HG03469 (cell line): ENCODE measurements around the gene OPN1MW2.
"Not testable (repeated sequence)": the region's sequence is repeated elsewhere in the genome, so short reads cannot be mapped to it uniquely, and the experiment has no call there.

ENCODE experiments used
- ATAC-seq: cut with Tn5 transposase; IDR thresholded peaks from one replicate; pipeline ENCODE4 v1.9.1; 2021; ENCODE audit warnings: mild to moderate bottlenecking, moderate library complexity, moderate number of reproducible peaks; ENCODE audit not compliant: unreplicated experiment

OPN1MW2 gene

DNA sequence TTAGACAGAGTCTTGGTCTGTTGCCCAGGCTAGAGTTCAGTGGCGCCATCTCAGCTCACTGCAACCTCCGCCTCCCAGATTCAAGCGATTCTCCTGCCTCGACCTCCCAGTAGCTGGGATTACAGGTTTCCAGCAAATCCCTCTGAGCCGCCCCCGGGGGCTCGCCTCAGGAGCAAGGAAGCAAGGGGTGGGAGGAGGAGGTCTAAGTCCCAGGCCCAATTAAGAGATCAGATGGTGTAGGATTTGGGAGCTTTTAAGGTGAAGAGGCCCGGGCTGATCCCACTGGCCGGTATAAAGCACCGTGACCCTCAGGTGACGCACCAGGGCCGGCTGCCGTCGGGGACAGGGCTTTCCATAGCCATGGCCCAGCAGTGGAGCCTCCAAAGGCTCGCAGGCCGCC lies at the start of gene OPN1MW2:
Gene OPN1MW2 (plus strand): TSS at position 301 of the 400 bp plus-strand sequence. CDS start 60 bp downstream, at position 361.
- ATAC-seq = not testable (repeated sequence)

DNA sequence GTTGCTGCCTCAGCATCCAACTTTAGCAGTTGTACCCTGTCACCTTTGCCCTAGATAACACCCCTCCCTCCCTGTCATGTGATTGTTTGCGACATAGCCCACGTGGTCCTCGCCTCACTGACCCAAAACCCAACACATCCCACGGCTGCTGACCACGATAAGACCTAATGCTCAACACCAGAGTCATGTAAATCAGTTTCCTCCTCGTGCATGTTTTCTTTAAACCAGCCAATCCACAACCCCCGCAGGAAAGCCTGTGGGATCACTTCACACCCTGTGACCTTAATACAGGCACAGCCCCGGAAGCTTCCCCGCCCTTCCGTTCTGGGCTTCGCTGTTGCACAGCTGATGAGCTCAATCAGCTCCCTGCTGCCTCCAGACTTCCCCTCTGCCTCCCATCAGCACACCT lies 47.0 kb upstream of the OPN1MW2 start:
- not testable (repeated sequence) for ATAC-seq

DNA sequence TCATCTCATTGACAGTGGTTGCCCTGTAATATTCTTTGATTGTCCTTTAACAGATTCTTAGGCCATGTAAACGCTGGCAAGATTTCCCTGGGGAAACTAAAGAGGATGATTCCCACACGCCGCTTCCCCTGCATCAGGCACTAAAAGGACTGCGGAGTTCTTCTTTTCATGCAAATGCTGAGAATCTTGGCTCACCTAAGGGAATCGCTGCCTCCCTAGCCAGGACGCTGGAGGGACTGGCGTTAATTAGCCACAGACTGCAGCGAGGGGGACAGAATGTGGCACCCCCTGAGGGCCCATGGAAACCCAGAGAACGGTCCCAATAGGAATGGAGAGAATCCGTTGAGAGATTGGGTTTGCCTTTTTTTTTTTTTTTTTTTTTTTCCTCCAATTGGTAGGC lies 45.2 kb upstream of the OPN1MW2 start:
- not testable (repeated sequence) for ATAC-seq

DNA sequence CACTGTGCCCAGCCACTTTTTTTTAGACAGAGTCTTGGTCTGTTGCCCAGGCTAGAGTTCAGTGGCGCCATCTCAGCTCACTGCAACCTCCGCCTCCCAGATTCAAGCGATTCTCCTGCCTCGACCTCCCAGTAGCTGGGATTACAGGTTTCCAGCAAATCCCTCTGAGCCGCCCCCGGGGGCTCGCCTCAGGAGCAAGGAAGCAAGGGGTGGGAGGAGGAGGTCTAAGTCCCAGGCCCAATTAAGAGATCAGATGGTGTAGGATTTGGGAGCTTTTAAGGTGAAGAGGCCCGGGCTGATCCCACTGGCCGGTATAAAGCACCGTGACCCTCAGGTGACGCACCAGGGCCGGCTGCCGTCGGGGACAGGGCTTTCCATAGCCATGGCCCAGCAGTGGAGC lies 37.3 kb upstream of the OPN1MW2 start, which contains the start of gene OPN1MW:
Gene OPN1MW (plus strand): TSS at position 301 of the 400 bp plus-strand sequence. CDS start 82 bp downstream, at position 383.
- ATAC-seq = not testable (repeated sequence)

DNA sequence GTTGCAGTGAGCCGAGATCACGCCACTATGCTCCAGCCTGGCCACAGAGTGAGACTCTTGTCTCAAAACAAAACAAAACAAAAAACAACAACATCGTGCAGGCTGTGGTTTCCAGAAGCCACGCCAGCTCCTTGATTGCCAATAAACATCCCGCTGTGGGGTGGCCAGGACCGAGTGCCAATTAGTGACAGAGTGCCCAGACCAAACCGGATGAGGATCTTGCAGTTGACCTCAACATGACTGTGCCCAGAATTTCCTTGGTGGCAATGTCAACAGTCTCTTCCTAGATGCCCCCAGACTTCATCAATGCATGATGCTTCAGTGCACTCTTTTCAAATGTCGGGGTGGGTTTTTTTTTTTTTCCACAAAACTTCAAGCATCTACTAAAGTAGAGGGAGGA lies 35.8 kb upstream of the OPN1MW2 start:
- ATAC-seq = not testable (repeated sequence)

DNA sequence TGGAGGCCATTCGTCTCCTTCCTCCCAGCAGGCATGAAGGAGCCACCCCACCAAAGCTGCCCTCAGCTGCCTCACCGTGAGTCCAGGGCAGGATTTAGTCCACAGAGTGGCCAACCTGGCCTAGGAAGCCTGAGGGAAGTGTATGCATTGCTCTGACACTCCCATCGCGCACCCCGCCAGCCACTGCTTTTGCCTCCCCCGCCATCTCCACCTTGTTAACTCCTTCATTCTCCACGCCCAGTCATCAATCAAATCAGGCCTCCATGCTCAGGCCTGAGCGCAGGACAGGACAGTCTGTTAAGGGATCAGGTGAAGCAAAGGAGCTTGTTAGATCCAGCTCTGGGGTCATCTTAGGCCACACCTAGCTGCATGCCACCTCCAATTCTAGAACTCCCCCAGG lies 26.7 kb upstream of the OPN1MW2 start:
- ATAC-seq = not testable (repeated sequence)

DNA sequence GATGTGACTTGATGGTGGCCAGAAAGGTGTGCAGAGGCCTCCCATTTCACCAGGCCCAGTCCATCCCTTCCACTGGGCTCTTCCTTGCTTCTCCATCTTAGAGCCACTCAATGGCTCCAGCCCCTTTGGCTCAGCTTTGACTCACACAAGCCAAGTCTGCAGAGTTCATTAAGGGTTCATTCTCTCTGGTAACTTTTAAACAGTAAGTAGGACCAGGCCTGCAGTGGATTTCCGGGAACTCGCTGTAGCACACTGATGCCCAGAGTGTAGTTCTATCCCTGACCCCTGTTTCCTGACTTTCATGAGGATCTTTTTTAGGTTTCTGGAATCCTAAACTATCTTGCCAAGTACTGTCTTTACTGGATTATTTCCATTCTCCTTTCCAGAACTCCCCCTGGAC lies 25.2 kb upstream of the OPN1MW2 start:
- not testable (repeated sequence) for ATAC-seq

DNA sequence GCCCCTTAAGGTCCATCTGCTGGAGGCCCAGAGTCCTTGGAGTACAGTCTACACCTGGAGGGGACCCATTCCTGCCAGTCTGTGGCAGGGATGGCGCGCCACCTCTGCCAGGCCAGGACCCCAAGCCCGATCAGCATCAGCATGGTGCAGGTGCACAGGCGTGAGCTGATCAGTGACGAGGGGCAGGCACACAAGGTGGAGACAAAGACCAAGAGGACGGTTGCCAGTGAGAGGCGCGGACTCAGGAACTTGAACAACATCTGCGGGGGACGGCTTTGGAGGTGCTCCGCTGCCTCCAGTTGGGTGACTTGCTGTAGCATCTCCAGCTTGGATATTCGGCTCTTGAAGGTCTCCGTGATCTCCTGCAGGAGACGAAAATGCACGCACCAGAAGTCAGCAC lies 23.1 kb upstream of the OPN1MW2 start:
- not testable (repeated sequence) for ATAC-seq

DNA sequence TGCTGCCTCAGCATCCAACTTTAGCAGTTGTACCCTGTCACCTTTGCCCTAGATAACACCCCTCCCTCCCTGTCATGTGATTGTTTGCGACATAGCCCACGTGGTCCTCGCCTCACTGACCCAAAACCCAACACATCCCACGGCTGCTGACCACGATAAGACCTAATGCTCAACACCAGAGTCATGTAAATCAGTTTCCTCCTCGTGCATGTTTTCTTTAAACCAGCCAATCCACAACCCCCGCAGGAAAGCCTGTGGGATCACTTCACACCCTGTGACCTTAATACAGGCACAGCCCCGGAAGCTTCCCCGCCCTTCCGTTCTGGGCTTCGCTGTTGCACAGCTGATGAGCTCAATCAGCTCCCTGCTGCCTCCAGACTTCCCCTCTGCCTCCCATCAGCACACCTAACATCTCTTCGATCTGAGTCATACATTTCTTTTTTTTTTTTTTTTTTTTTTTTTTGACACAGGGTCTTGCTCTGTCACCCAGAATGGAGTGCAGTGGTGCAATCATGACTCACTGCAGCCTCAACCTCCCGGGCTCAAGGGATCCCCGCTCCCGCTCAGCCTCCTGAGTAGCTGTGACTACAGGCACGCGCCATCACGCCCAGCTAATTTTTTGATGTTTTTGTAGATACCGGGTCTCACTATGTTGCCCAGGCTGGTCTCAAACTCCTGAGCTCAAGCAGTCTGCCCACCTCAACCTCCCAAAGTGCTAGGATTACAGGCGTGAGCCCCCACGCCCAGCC lies 9.7 kb upstream of the OPN1MW2 start:
- ATAC-seq = not testable (repeated sequence)

DNA sequence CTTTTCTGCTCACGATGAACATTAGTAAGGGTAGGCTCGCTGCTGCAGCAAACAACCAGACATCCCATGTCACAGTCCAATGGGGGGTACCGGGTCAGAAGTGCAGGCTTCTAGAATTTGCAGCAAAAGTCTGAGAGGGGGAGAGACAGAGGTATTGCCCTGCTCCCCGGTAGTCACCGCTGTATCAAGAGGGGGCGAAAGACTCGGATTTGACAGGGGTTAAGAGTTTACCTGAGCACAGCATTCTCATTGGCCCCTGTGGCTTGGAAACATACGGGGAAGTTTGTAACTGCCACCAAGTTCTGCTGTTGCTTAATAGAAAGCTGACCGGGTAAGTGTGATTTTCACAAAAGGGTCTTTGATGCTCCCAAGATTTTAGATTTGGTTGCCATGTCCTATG lies 8.5 kb upstream of the OPN1MW2 start:
- ATAC-seq = not testable (repeated sequence)

DNA sequence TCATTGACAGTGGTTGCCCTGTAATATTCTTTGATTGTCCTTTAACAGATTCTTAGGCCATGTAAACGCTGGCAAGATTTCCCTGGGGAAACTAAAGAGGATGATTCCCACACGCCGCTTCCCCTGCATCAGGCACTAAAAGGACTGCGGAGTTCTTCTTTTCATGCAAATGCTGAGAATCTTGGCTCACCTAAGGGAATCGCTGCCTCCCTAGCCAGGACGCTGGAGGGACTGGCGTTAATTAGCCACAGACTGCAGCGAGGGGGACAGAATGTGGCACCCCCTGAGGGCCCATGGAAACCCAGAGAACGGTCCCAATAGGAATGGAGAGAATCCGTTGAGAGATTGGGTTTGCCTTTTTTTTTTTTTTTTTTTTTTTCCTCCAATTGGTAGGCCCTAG lies 8.1 kb upstream of the OPN1MW2 start:
- not testable (repeated sequence) for ATAC-seq

DNA sequence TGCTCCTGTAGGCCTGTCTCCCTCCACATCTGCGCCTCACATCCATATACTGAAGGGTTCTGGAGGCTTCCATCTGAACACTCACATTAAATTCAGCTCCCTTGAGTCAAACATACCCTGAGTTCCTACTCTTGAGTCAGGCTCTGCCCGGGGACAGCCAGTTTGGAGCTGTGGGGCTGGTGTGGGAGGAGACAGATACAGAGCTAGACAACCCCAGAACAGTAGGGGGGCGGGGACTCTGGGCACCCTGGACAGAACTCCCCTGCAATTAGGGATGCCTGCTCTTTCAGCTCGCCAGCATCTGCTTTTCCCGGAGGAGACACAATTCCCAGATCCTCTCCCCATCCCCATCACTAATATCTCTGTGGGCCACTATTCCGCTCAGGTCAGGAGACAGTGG lies 5.7 kb downstream of the OPN1MW2 start:
- not testable (repeated sequence) for ATAC-seq

DNA sequence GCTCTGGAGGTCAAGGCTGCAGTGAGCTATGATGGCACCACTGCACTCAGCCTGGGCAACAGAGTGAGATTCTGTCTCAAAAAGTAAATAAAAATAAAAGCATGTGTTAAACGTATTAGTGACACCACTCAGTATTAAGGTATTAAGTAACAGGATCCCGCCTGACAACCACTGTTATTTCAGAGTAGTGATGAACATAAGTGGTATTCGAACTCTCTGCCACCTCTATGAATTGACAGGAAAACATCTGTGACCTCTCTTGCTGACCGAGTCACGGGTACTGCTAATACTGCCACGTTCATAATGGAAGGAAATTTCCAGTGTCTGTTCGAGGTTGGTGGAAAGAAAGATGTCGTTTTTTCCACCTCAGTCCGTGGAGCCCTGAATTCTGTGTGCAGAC lies 7.2 kb downstream of the OPN1MW2 start:
- ATAC-seq = not testable (repeated sequence)

DNA sequence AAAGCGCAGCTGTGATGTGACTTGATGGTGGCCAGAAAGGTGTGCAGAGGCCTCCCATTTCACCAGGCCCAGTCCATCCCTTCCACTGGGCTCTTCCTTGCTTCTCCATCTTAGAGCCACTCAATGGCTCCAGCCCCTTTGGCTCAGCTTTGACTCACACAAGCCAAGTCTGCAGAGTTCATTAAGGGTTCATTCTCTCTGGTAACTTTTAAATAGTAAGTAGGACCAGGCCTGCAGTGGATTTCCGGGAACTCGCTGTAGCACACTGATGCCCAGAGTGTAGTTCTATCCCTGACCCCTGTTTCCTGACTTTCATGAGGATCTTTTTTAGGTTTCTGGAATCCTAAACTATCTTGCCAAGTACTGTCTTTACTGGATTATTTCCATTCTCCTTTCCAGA lies 11.9 kb downstream of the OPN1MW2 start:
- not testable (repeated sequence) for ATAC-seq

DNA sequence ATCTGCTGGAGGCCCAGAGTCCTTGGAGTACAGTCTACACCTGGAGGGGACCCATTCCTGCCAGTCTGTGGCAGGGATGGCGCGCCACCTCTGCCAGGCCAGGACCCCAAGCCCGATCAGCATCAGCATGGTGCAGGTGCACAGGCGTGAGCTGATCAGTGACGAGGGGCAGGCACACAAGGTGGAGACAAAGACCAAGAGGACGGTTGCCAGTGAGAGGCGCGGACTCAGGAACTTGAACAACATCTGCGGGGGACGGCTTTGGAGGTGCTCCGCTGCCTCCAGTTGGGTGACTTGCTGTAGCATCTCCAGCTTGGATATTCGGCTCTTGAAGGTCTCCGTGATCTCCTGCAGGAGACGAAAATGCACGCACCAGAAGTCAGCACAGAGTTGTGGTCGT lies 14.1 kb downstream of the OPN1MW2 start:
- not testable (repeated sequence) for ATAC-seq

DNA sequence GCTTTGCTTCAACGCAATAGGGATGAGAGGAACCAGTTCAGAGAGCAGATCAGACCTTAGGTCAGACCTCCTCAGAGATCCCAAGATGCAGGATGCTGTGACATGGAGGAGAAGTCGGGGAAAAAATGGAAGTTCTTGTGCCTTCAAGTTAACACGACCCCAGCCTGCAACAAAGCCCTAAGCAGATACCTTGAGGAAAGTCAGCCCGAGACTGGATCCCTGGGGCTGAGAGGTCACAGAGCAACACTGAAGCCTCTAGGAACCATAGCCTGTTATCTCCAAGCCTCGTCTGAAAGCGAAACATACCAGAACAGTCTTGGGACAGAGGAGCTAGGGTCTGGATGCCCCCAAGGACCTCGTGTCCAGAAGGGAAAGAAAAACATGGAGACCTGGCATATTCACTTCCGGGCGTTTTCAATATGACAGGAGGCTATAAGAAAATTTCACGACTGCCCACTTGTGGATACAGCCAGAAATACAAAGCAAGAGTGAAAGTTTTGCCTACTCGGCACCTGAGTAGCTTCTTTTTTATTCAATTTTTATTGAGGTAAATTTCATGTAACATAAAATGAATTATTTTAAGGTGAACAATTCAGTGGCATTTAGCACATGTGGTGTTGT lies 19.5 kb downstream of the OPN1MW2 start:
- ATAC-seq = not testable (repeated sequence)

DNA sequence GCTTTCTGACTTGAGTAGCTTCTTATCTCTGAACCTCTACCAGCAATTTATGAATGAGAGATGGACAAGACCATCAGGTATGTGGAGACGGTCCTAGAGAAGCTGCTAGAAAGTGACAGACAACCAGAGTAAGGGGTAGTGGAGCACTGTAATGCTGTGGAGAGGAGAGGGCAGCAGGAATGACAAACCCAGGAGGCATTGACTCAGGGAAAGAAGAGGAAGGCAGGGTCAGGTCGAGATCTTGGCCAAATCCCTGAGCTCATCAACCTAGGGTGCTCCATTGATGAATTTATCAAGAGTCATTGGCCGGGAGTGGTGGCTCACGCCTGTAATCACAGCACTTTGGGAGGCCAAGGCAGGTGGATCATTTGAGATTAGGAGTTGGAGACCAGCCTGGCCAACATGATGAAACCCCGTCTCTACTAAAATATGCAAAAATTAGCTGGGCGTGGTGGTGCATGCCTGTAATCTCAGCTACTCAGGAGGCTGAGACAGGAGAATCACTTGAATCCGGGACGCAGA lies 20.5 kb downstream of the OPN1MW2 start:
- ATAC-seq = not testable (repeated sequence)

DNA sequence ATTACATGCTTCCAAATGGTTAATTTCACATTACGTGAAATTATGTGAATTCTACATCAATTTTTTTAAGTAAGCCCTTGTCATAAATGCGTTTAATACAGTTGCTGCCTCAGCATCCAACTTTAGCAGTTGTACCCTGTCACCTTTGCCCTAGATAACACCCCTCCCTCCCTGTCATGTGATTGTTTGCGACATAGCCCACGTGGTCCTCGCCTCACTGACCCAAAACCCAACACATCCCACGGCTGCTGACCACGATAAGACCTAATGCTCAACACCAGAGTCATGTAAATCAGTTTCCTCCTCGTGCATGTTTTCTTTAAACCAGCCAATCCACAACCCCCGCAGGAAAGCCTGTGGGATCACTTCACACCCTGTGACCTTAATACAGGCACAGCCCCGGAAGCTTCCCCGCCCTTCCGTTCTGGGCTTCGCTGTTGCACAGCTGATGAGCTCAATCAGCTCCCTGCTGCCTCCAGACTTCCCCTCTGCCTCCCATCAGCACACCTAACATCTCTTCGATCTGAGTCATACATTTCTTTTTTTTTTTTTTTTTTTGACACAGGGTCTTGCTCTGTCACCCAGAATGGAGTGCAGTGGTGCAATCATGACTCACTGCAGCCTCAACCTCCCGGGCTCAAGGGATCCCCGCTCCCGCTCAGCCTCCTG lies 28.0 kb downstream of the OPN1MW2 start:
- ATAC-seq = not testable (repeated sequence)

DNA sequence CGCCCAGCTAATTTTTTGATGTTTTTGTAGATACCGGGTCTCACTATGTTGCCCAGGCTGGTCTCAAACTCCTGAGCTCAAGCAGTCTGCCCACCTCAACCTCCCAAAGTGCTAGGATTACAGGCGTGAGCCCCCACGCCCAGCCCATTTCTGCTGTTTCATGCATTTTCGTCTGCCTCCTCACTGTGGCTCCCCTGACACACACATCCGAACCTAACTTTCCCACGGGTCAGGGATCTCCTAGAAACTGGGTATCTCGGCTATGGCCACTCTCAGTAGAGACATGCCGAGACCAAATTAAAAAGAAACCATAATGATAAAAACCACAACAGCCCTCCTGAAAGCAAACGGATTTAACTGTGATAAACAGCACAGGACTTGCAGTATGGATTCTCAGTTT lies 28.5 kb downstream of the OPN1MW2 start:
- ATAC-seq = not testable (repeated sequence)

DNA sequence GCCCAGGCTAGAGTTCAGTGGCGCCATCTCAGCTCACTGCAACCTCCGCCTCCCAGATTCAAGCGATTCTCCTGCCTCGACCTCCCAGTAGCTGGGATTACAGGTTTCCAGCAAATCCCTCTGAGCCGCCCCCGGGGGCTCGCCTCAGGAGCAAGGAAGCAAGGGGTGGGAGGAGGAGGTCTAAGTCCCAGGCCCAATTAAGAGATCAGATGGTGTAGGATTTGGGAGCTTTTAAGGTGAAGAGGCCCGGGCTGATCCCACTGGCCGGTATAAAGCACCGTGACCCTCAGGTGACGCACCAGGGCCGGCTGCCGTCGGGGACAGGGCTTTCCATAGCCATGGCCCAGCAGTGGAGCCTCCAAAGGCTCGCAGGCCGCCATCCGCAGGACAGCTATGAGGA lies 37.7 kb downstream of the OPN1MW2 start, which contains the start of gene OPN1MW3:
Gene OPN1MW3 (plus strand): TSS at position 301 of the 400 bp plus-strand sequence. CDS start 38 bp downstream, at position 339.
- ATAC-seq = not testable (repeated sequence)

DNA sequence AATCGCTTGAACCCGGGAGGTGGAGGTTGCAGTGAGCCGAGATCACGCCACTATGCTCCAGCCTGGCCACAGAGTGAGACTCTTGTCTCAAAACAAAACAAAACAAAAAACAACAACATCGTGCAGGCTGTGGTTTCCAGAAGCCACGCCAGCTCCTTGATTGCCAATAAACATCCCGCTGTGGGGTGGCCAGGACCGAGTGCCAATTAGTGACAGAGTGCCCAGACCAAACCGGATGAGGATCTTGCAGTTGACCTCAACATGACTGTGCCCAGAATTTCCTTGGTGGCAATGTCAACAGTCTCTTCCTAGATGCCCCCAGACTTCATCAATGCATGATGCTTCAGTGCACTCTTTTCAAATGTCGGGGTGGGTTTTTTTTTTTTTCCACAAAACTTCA lies 39.2 kb downstream of the OPN1MW2 start:
- not testable (repeated sequence) for ATAC-seq
